GM12878 (cell line): ENCODE results near the gene MRTFB. TPM values are rescaled to one million over a fixed set of nuclear protein-coding genes. Genes with fewer than 3 reads are reported as not detected.

ENCODE experiments used
- BHLHE40 ChIP-seq, 2 experiments: fragments of 450-650 bp in 1 of 2; IDR thresholded peaks; 2 replicates each; pipeline ENCODE4 v1.6.1; 2011 to 2017; ENCODE audit warnings: low read depth in 2 of 2, borderline replicate concordance in 1 of 2, improper control_type of control experiment in 1 of 2, low read length in 1 of 2, mild to moderate bottlenecking in 1 of 2
- E2F8 ChIP-seq: fragments of 450-650 bp; IDR thresholded peaks from 2 replicates; pipeline ENCODE4 v1.6.1; 2018; ENCODE audit warnings: mild to moderate bottlenecking, low read depth, moderate library complexity; ENCODE audit not compliant: partially characterized antibody
- HDAC6 ChIP-seq: fragments of 200-600 bp; sonication (generic); IDR thresholded peaks from one replicate; pipeline ENCODE4 v1.8.0; 2017; ENCODE audit warnings: antibody characterized with exemption; ENCODE audit not compliant: unreplicated experiment
- MXI1 ChIP-seq: fragments of 150-350 bp; IDR thresholded peaks from 2 replicates; pipeline ENCODE4 v1.6.1; 2011; ENCODE audit warnings: low read depth, mild to moderate bottlenecking, inconsistent platforms, low read length, improper control_type of control experiment
- NR2C2 ChIP-seq: IDR thresholded peaks from 2 replicates; pipeline ENCODE4 v1.6.1; 2011; ENCODE audit warnings: borderline replicate concordance, low read depth; ENCODE audit not compliant: control insufficient read depth, insufficient read length
- PAX5 ChIP-seq: IDR thresholded peaks from 2 replicates; pipeline ENCODE4 v1.6.1; 2011; ENCODE audit warnings: low read depth, low read length, borderline replicate concordance
- RFX5 ChIP-seq: IDR thresholded peaks from 2 replicates; pipeline ENCODE4 v1.6.1; 2011; ENCODE audit warnings: low read depth, low read length, improper control_type of control experiment
- RUNX3 ChIP-seq: IDR thresholded peaks from 2 replicates; pipeline ENCODE4 v1.6.1; 2012; ENCODE audit warnings: low read length, inconsistent platforms
- SIX5 ChIP-seq: IDR thresholded peaks from 2 replicates; pipeline ENCODE4 v1.6.1; 2011; ENCODE audit warnings: mild to moderate bottlenecking, low read depth, low read length, moderate library complexity; ENCODE audit not compliant: severe bottlenecking
- SPI1 ChIP-seq: IDR thresholded peaks from 2 replicates; pipeline ENCODE4 v1.6.1; 2011; ENCODE audit warnings: low read depth, mild to moderate bottlenecking, low read length, moderate library complexity, borderline replicate concordance; ENCODE audit not compliant: insufficient read depth
- STAT3 ChIP-seq: IDR thresholded peaks from 2 replicates; pipeline ENCODE4 v1.6.1; 2011; ENCODE audit warnings: low read depth, low read length, improper control_type of control experiment
- SUPT20H ChIP-seq: IDR thresholded peaks from 2 replicates; pipeline ENCODE4 v1.6.1; 2011; ENCODE audit warnings: low read depth, mild to moderate bottlenecking, low read length, moderate library complexity, borderline replicate concordance; ENCODE audit not compliant: control insufficient read depth
- ZBTB11 ChIP-seq: fragments of 450-650 bp; formaldehyde crosslinking; IDR thresholded peaks from 2 replicates; pipeline ENCODE4 v1.5.0; 2022; ENCODE audit warnings: mild to moderate bottlenecking, missing genetic modification characterization
- polyA plus RNA-seq, 11 experiments: library from polyadenylated mRNA; depleted of rRNA in 4 of 11; unstranded in 6 of 11; stranded (reverse) in 5 of 11; fragments of >200 nt; fragmentation: Nextera tagmentation in 4 of 11; fragmentation: Illumina TruSeq in 1 of 11; extraction: Ambion mirVana in 4 of 11; extraction: Trizol in 1 of 11; gene quantifications; 1 replicate in 1 of 11; 2 replicates in 10 of 11; pipeline versions ENCODE4 v1.2.1 to v1.2.3, GENCODE V29; 2011 to 2016; ENCODE audit warnings: inconsistent platforms in 2 of 11, missing spikeins in 2 of 11, low read depth in 1 of 11
- total RNA-seq, 4 experiments: library from RNA; depleted of rRNA in 3 of 4; stranded (reverse); fragments of >200 nt in 3 of 4; fragmentation: Illumina TruSeq in 1 of 4; extraction: Trizol in 1 of 4; gene quantifications; 2 replicates each; pipeline versions ENCODE4 v1.2.1 to v1.2.3, GENCODE V29; 2013 to 2021
- TF ChIP-seq, protein P1 (sequence below): fragments of 450-650 bp; IDR thresholded peaks from 2 replicates; pipeline ENCODE4 v1.6.1; 2017; ENCODE audit warnings: antibody characterized with exemption, mild to moderate bottlenecking, moderate library complexity

The MRTFB gene
- total and polyA plus RNA-seq, 10 of the 15 experiments (the other 5 are each of a cell fraction or from before 2014, with no cell fraction given) = 2.1 to 14.3 (median 8.0) TPM

- TF ChIP-seq, protein P1, sequence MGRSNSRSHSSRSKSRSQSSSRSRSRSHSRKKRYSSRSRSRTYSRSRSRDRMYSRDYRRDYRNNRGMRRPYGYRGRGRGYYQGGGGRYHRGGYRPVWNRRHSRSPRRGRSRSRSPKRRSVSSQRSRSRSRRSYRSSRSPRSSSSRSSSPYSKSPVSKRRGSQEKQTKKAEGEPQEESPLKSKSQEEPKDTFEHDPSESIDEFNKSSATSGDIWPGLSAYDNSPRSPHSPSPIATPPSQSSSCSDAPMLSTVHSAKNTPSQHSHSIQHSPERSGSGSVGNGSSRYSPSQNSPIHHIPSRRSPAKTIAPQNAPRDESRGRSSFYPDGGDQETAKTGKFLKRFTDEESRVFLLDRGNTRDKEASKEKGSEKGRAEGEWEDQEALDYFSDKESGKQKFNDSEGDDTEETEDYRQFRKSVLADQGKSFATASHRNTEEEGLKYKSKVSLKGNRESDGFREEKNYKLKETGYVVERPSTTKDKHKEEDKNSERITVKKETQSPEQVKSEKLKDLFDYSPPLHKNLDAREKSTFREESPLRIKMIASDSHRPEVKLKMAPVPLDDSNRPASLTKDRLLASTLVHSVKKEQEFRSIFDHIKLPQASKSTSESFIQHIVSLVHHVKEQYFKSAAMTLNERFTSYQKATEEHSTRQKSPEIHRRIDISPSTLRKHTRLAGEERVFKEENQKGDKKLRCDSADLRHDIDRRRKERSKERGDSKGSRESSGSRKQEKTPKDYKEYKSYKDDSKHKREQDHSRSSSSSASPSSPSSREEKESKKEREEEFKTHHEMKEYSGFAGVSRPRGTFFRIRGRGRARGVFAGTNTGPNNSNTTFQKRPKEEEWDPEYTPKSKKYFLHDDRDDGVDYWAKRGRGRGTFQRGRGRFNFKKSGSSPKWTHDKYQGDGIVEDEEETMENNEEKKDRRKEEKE = no peak
- TF ChIP-seq STAT3 (no peak), RFX5 (no peak), RUNX3 (no peak), E2F8 (no peak), HDAC6 (peak; percentile 28), SPI1 (no peak), MXI1 (peak; percentile 89), PAX5 (no peak), NR2C2 (no peak), ZBTB11 (CRISPR knock-in tag) (no peak), SIX5 (no peak), SUPT20H (no peak), BHLHE40 (IDR thresholded peaks at IDR 0.05; ENCODE audit: borderline replicate concordance in 1 of 2, low read depth in 2 of 2, low read length in 1 of 2) (peak; percentile 55 to 86; a peak in 3 of 4 replicates)
These were observed 231.5 kb downstream of the MRTFB start (continued) for GRCh38 chr16:14302399-14303181.
